Endothelial cell of umbilical vein (primary cell): ENCODE data around the gene SEMA3G.

ENCODE experiments used
- JUN ChIP-seq: IDR thresholded peaks from 2 replicates; pipeline ENCODE4 v1.6.1; 2011; ENCODE audit warnings: borderline replicate concordance, low read depth; ENCODE audit not compliant: insufficient read length, insufficient read depth
- POLR2A ChIP-seq: IDR thresholded peaks from 2 replicates; pipeline ENCODE4 v1.6.1; 2012; ENCODE audit warnings: low read depth, mild to moderate bottlenecking, control low read depth, low read length
- TF ChIP-seq, protein P1 (sequence below): IDR thresholded peaks from 2 replicates; pipeline ENCODE4 v1.6.1; 2011; ENCODE audit not compliant: insufficient read depth, insufficient read length
- TF ChIP-seq, protein P2 (sequence below), 2 donors: IDR thresholded peaks; 1 replicate in 1 of 2; 2 replicates in 1 of 2; pipeline ENCODE4 v1.5.1; 2011; ENCODE audit warnings: low read length in 2 of 2, mild to moderate bottlenecking in 2 of 2, moderate library complexity in 2 of 2, control low read depth in 1 of 2, inconsistent platforms in 1 of 2, low read depth in 1 of 2; ENCODE audit not compliant: insufficient read depth in 1 of 2; ENCODE audit errors: extremely low read depth in 1 of 2

DNA sequence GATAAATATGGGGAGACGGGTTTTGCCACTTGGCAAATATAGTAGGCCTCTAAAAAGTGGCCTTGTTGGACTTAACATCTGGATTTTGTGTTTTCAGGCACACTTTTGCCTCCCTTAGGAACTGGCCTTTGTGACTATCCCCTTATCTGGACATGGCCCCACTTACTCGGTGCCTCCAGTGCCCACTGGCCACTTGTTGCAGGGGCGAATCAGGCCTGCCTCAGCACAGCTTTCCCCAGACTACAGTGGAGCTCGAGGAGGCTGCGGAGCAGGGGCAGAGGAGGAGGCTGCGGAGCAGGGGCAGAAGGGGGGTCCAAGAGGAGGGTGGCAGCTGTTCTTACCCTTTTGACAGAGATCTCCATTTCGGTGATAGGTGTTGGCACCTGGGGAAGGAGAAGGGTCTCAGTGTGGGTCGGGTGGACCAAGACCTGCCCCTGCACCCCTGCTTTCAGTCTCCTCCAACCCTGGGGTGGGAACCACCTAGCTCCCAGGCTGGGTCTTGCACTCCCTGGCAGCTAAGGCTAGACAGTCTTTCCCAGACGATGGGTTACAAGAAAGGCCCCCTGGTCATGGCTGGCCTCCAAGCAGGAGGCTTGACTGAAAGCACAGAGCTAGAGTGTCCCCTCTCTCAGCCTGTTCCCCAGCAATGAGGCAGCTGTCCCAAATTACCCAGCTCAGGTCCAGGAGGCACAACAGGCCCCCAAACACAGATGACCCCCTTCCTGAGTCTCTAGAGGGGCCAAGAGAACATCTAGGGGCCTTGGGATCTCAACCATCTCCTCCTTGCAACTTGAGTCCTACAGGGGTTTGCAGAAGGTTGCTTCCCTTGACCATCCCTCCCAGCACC, 6.1 kb downstream of the SEMA3G start:
- TF ChIP-seq, protein P1, sequence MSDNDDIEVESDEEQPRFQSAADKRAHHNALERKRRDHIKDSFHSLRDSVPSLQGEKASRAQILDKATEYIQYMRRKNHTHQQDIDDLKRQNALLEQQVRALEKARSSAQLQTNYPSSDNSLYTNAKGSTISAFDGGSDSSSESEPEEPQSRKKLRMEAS: no peak
- TF ChIP-seq, protein P2, sequence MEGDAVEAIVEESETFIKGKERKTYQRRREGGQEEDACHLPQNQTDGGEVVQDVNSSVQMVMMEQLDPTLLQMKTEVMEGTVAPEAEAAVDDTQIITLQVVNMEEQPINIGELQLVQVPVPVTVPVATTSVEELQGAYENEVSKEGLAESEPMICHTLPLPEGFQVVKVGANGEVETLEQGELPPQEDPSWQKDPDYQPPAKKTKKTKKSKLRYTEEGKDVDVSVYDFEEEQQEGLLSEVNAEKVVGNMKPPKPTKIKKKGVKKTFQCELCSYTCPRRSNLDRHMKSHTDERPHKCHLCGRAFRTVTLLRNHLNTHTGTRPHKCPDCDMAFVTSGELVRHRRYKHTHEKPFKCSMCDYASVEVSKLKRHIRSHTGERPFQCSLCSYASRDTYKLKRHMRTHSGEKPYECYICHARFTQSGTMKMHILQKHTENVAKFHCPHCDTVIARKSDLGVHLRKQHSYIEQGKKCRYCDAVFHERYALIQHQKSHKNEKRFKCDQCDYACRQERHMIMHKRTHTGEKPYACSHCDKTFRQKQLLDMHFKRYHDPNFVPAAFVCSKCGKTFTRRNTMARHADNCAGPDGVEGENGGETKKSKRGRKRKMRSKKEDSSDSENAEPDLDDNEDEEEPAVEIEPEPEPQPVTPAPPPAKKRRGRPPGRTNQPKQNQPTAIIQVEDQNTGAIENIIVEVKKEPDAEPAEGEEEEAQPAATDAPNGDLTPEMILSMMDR (IDR thresholded peaks at IDR 0.05; ENCODE audit: extremely low read depth in 1 of 2, insufficient read depth in 1 of 2, low read depth in 1 of 2, low read length in 2 of 2): no peak
- TF ChIP-seq JUN: no peak
- TF ChIP-seq POLR2A: no peak
